Astrocyte (in vitro differentiated cells and primary cell): ENCODE measurements around the gene DCUN1D2. TPM values are rescaled to one million over a fixed set of nuclear protein-coding genes. Genes with fewer than 3 reads are reported as not detected.

ENCODE experiments used
- DNase-seq: peaks from one replicate; pipeline ENCODE4 v3.0.0-alpha.2; 2010; ENCODE audit warnings: low read depth
- FAIRE-seq: peaks from 2 replicates; lab custom pipeline; 2011; peaks lifted over from hg19 to GRCh38; lab: Jason Lieb, UNC
- H2AFZ ChIP-seq: 2 replicates; pipeline ENCODE4 v1.6.0; 2012; ENCODE audit warnings: low read depth, low read length, inconsistent platforms
- H3K27ac ChIP-seq: 2 replicates; pipeline ENCODE4 v1.5.1; 2011; ENCODE audit warnings: low read depth, low read length, inconsistent platforms
- H3K27me3 ChIP-seq: 2 replicates; pipeline ENCODE4 v1.6.0; 2011; ENCODE audit warnings: low read length, inconsistent platforms; ENCODE audit not compliant: insufficient read depth
- H3K36me3 ChIP-seq: 2 replicates; pipeline ENCODE4 v1.5.1; 2011; ENCODE audit warnings: low read length, inconsistent platforms; ENCODE audit not compliant: insufficient read depth
- H3K4me1 ChIP-seq: 2 replicates; pipeline ENCODE4 v1.5.1; 2011; ENCODE audit warnings: low read length, inconsistent platforms; ENCODE audit not compliant: insufficient read depth
- H3K4me2 ChIP-seq: 2 replicates; pipeline ENCODE4 v1.6.0; 2012; ENCODE audit warnings: low read length, inconsistent platforms
- H3K4me3 ChIP-seq: 2 replicates; pipeline ENCODE4 v1.5.1; 2011; ENCODE audit warnings: low read depth, mild to moderate bottlenecking, low read length, inconsistent platforms; ENCODE audit not compliant: insufficient read depth
- H3K79me2 ChIP-seq: 2 replicates; pipeline ENCODE4 v1.6.0; 2012; ENCODE audit warnings: mild to moderate bottlenecking, low read length, inconsistent platforms; ENCODE audit not compliant: insufficient read depth
- H3K9ac ChIP-seq: 2 replicates; pipeline ENCODE4 v1.6.0; 2012; ENCODE audit warnings: mild to moderate bottlenecking, low read length, inconsistent platforms
- H3K9me3 ChIP-seq: 2 replicates; pipeline ENCODE4 v1.5.1; 2012; ENCODE audit warnings: low read depth, mild to moderate bottlenecking, low read length, inconsistent platforms; ENCODE audit not compliant: insufficient read depth
- H4K20me1 ChIP-seq: 2 replicates; pipeline ENCODE4 v1.6.0; 2012; ENCODE audit warnings: low read length, inconsistent platforms; ENCODE audit not compliant: insufficient read depth
- H3K27ac Mint-ChIP-seq: one replicate; pipeline ENCODE4 v1.8.0; 2021; ENCODE audit warnings: mild to moderate bottlenecking, mixed read lengths; ENCODE audit not compliant: unreplicated experiment
- H3K27me3 Mint-ChIP-seq: one replicate; pipeline ENCODE4 v1.8.0; 2021; ENCODE audit warnings: low read depth, mixed read lengths; ENCODE audit not compliant: unreplicated experiment
- H3K36me3 Mint-ChIP-seq: one replicate; pipeline ENCODE4 v1.8.0; 2021; ENCODE audit warnings: low read depth, mixed read lengths; ENCODE audit not compliant: unreplicated experiment
- H3K4me1 Mint-ChIP-seq: one replicate; pipeline ENCODE4 v1.8.0; 2021; ENCODE audit warnings: low read depth, mixed read lengths; ENCODE audit not compliant: unreplicated experiment
- H3K4me3 Mint-ChIP-seq: one replicate; pipeline ENCODE4 v1.8.0; 2021; ENCODE audit warnings: mild to moderate bottlenecking, moderate library complexity, mixed read lengths; ENCODE audit not compliant: unreplicated experiment
- H3K9me3 Mint-ChIP-seq: one replicate; pipeline ENCODE4 v1.8.0; 2021; ENCODE audit warnings: mild to moderate bottlenecking, mixed read lengths; ENCODE audit not compliant: unreplicated experiment
- CTCF ChIP-seq: IDR thresholded peaks from 2 replicates; pipeline ENCODE4 v1.5.1; 2011; ENCODE audit warnings: low read depth, mild to moderate bottlenecking, inconsistent platforms, low read length, moderate library complexity; ENCODE audit not compliant: insufficient read depth
- EZH2 ChIP-seq: IDR thresholded peaks from 2 replicates; pipeline ENCODE4 v1.6.1; 2012; ENCODE audit warnings: mild to moderate bottlenecking, low read length, inconsistent platforms; ENCODE audit not compliant: insufficient read depth
- total RNA-seq: library from RNA; stranded (reverse); gene quantifications from 2 replicates; pipeline ENCODE4 v1.2.1, GENCODE V29; 2021

Gene DCUN1D2
- total RNA-seq, 1 donor from 2014 or later: 16.3 TPM

GRCh38 chr13:113456116-113456702 is 34.3 kb downstream of the DCUN1D2 start:
- Histone ChIP-seq H3K27me3 (no peaks in the 10 kb centered on the region), H3K36me3 (peaks cover 19% of the 10 kb centered on the region), H3K9me3 (no peaks in the 10 kb centered on the region), H3K4me1 (peaks cover 6% of the 10 kb centered on the region), H2AFZ (no peak overlapping the region), H3K27ac (no peak overlapping the region), H4K20me1 (peaks cover 4% of the 10 kb centered on the region), H3K79me2 (no peaks in the 10 kb centered on the region), H3K4me2 (no peak overlapping the region), H3K4me3 (no peak overlapping the region), H3K9ac (no peak overlapping the region)
- no peak for TF ChIP-seq EZH2
- no peak for TF ChIP-seq CTCF
- no peak overlapping the region for H3K4me3 Mint-ChIP-seq
- H3K27me3 Mint-ChIP-seq: no peaks in the 10 kb centered on the region
- H3K27ac Mint-ChIP-seq: no peak overlapping the region
- FAIRE-seq (no peak), DNase-seq (no peak)
- no peaks in the 10 kb centered on the region for H3K9me3 Mint-ChIP-seq
- H3K4me1 Mint-ChIP-seq: no peaks in the 10 kb centered on the region
- H3K36me3 Mint-ChIP-seq: peaks cover 14% of the 10 kb centered on the region

GRCh38 chr13:113455384-113455783 is 35.1 kb downstream of the DCUN1D2 start:
- no peak overlapping the region for H3K4me3 ChIP-seq
- Mint-ChIP-seq H3K27me3 (no peaks in the 10 kb centered on the region), H3K4me1 (no peaks in the 10 kb centered on the region), H3K9me3 (no peaks in the 10 kb centered on the region), H3K27ac (no peak overlapping the region), H3K4me3 (no peak overlapping the region), H3K36me3 (peaks cover 14% of the 10 kb centered on the region)
- TF ChIP-seq CTCF: no peak
- TF ChIP-seq EZH2: no peak
- H2AFZ ChIP-seq: no peak overlapping the region
- no peaks in the 10 kb centered on the region for H3K27me3 ChIP-seq
- DNase-seq (no peak), FAIRE-seq (no peak)
- no peaks in the 10 kb centered on the region for H3K9me3 ChIP-seq
- no peak overlapping the region for H3K9ac ChIP-seq
- H3K79me2 ChIP-seq: no peaks in the 10 kb centered on the region
- peaks cover 4% of the 10 kb centered on the region for H4K20me1 ChIP-seq
- peaks cover 6% of the 10 kb centered on the region for H3K4me1 ChIP-seq
- H3K36me3 ChIP-seq: peaks cover 16% of the 10 kb centered on the region
- no peak overlapping the region for H3K27ac ChIP-seq
- H3K4me2 ChIP-seq: no peak overlapping the region

GRCh38 chr13:113454936-113455335 is 35.6 kb downstream of the DCUN1D2 start:
- Histone ChIP-seq H3K9ac (no peak overlapping the region), H3K27ac (no peak overlapping the region), H4K20me1 (peaks cover 4% of the 10 kb centered on the region), H3K79me2 (no peaks in the 10 kb centered on the region), H3K36me3 (peaks cover 16% of the 10 kb centered on the region), H3K9me3 (no peaks in the 10 kb centered on the region), H3K4me3 (no peak overlapping the region), H3K4me2 (no peak overlapping the region), H3K27me3 (no peaks in the 10 kb centered on the region), H2AFZ (no peak overlapping the region), H3K4me1 (peaks cover 6% of the 10 kb centered on the region)
- Mint-ChIP-seq H3K27me3 (no peaks in the 10 kb centered on the region), H3K27ac (no peak overlapping the region), H3K9me3 (no peaks in the 10 kb centered on the region), H3K4me1 (no peaks in the 10 kb centered on the region), H3K36me3 (peaks cover 14% of the 10 kb centered on the region), H3K4me3 (no peak overlapping the region)
- no peak for DNase-seq
- TF ChIP-seq EZH2: no peak
- TF ChIP-seq CTCF: no peak
- FAIRE-seq: no peak
